LoVo (cell line): Measurements from ENCODE around the gene FYN.

ENCODE experiments used
- DNase-seq: peaks from one replicate; pipeline ENCODE4 v3.0.0-alpha.2; 2016; ENCODE audit warnings: low spot score

Gene FYN

GRCh38 chr6:111806561-111807497 is 66.4 kb downstream of the FYN start:
- DNase-seq, result no peak

- no peak for DNase-seq
Measured at GRCh38 chr6:111806165-111806547, 67.1 kb downstream of the FYN start.

- no peak for DNase-seq
Measured at GRCh38 chr6:111805511-111806164, 67.6 kb downstream of the FYN start.

DNA sequence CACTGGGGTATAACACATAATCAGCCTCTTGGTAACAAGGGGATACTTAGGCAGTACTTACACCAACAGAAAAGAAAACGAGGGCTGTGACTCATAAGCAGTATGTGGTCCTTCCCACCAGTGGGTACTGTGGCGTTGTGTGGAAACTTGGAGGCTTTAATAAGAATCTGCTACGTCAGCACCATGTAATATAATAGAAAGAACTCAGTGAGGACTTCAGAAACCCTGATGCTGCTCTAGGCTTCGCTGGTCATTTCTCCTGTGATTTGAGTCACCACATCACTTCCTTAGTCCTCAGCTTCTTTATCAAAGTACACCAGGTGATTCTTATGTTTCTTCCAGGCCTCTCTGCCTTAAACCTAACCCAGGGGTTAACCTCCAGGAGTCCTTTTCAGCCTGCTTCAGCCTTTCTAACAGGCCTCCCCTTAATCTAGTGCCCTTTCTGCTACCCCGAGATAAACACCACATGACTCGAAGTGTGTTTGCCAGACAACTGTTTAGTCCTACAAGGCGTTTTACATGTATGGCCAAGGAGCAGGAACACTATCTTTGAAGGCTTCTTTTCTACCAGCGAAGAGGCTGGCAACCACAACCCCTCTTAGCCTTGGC is 68.5 kb downstream of the FYN start:
- no peak for DNase-seq

DNA sequence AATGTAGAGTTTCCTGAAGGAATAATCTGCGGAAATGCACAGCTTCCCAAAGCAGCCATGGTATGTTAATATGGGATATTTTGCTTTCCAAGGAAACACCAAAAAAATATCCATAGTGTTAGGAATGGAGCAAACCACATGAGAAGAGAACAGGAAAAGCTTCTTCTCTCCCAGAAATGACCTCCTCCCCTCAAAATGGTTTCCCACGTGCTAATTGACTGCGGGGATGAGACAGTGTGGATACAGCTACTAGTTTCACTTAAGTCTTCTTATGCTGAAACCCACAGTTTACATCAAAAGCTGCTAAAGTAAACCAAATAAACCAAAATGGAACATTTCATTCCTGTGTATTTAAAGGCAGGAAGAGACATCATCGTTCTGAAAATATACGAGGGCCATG is 69.4 kb downstream of the FYN start:
- DNase-seq, result no peak

GRCh38 chr6:111803371-111803770 is 69.9 kb downstream of the FYN start:
- no peak for DNase-seq

DNA sequence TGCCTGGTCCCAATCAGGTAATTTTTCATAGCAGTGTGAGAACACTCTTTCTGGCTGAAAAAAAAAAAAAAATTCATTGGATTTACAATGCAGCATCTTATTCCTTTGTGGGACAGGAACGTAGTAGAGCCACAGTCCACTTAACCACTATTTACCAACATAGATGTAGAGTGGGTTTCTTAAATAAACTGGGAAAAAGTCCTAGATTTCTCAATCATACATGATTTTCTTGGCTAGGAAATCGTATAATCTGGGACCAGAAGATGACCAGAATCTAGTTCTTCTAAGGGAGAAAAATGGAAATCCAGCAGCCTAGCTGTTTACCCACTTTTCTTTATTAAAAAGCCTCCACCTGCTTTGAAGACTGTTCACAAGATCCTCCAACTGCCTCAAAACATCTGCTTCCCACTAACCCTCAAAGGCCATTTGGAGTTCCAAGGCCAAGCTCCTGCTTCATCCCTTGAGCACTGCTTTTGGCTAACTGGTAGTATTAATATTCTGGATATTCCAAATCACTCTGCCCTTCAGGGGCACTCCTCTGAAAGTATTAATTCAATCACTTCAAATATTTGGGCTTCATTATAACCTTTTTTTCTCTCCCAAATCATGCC is 70.4 kb downstream of the FYN start:
- no peak for DNase-seq

DNA sequence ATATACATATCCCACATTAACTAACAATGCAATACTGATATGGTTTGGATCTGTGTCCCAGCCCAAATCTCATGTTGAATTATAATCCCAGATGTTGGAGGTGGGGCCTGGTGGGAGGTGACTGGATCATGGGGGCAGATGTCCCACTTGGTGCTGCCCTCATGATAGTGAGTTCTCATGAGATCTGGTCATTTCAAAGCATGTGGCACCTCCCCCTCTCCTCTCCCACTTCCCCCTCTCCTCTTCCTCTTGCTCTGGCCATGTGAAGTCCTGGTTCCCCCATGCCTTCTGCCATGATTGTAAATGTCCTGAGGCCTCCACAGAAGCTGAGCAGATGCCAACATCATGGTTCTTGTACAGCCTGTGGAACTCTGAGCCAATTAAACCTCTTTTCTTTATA is 71.2 kb downstream of the FYN start:
- no peak for DNase-seq

DNA sequence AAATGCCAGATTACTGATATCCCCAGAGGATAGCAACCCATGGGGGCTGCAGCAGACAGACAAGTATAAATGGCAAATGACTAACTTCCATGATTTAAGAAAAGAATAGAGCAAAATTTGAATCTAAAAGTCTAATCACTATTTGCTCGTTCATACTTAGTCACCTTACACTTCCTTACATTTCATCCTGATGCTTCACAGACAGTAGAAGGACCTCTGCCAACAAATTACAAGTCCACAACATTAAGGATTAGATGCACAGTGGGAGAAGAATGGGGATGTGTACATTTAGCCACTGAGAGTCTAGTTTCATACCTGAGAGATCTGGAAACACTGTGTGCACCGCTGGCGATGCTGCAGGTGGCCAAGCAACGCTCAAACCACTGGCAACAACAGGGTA is 72.4 kb downstream of the FYN start:
- DNase-seq, result no peak

- no peak for DNase-seq
Measured at GRCh38 chr6:111800259-111800765, 72.9 kb downstream of the FYN start.

DNA sequence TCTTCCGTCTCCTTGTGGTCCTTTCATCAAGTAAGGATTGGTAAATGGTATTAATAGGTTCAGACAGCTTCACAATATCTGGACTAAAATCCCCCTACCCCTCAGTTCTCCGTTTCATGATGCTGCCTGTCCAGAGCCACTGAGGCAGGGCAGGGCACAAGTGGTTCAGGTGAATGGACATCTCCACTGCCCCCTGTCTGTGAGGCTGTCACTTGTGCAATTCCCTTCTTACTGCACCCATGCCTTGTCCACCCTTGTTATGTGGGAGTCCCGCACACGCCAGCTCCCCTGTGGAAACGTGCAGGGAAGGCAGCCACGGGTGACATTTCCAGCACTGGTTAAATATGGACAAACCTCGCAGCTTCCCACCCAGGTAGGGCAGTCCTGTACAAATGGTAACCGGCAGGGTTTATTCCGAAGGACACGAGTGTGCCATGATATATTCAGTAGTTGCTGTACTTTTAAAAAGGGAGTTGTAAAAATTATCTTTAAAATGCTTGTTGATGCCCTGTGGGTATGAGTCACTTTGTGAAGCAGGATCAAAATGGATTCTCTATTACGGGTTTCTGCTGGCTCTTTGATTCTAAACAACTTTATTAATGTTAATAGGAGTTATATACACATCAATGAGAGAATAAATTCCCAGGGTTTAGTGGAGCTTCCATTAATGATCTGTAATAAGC is 73.5 kb downstream of the FYN start:
- no peak for DNase-seq

- DNase-seq, result no peak
Measured at GRCh38 chr6:111798281-111798725, 74.9 kb downstream of the FYN start.

- DNase-seq, result no peak
Measured at GRCh38 chr6:111796310-111796918, 76.8 kb downstream of the FYN start.

DNA sequence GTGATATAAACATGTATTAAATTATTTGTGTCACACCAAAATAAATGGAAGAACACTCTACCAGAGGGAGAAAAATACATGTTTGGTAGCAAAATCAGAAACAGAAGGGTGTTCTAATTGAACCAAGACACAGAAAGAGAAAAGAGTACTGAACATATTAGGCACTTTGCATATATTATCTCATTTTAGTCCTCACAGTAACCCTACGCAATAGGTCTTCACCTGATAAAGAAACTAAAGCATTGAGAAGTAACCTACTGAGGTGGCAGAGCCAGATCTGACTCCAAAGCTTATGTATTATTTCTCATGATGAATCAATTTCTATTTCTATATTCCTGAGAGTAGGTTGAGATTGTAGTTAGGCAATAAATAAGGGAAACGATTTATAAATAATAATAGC is 77.7 kb downstream of the FYN start:
- no peak for DNase-seq

DNA sequence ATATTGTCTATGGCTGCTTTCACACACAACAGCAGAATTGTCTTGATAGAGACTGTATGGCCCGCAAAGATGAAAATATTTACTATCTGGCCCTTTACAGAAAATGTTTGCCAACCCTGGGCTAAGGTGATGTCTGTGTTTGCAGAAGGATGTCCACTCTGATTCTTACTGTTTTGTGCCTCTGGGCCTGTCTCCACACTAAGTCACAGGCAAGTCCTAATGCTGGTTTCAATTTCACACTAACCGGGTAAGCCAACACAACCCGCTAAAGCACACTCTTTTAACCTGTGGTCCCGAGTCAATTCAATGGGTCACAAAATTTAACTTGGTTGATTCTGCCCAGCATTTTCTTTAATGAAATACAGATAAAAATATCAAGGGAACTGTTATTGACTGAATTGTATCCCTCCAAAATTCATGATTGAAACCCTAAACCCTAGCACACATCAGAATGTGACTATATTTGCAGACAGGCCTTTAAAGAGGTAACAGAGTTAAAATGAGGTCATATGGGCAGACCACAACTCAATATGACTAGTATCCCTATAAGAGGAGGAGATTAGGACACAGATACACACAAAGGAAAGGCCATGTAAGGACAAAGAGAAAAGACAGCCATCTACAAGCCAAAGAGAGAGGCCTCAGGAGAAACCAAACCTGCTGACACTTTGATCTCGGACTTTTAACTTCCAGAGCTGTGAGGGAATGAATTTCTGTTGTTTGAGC is 78.4 kb downstream of the FYN start:
- DNase-seq, result no peak

- no peak for DNase-seq
Measured at GRCh38 chr6:111794300-111794699, 79.0 kb downstream of the FYN start.

GRCh38 chr6:111793711-111794111 is 79.5 kb downstream of the FYN start:
- no peak for DNase-seq

- DNase-seq, result no peak
Measured at GRCh38 chr6:111792914-111793700, 80.1 kb downstream of the FYN start.

- no peak for DNase-seq
Measured at GRCh38 chr6:111792241-111792640, 81.0 kb downstream of the FYN start.

DNA sequence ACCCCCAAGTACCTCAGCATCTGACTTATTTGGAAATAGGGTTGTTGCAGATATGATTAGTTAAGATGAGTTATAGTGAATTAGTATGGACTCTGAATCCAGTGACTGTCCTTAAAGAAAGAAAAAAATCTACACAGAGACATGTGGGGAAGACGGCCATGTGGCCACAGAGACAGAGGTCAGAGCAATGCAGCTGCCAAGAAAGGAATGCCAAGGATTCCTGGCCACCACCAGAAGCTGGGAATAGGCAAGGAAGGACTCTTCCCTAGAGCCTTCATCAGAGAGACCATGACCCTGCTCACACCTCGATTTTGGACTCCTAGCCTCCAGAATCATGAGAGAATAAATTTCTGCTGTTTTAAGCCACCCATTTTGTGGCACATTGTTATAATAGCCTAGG is 81.8 kb downstream of the FYN start:
- peak; percentile 11 for DNase-seq
